ENCODE data around the gene CDX1.

DNA sequence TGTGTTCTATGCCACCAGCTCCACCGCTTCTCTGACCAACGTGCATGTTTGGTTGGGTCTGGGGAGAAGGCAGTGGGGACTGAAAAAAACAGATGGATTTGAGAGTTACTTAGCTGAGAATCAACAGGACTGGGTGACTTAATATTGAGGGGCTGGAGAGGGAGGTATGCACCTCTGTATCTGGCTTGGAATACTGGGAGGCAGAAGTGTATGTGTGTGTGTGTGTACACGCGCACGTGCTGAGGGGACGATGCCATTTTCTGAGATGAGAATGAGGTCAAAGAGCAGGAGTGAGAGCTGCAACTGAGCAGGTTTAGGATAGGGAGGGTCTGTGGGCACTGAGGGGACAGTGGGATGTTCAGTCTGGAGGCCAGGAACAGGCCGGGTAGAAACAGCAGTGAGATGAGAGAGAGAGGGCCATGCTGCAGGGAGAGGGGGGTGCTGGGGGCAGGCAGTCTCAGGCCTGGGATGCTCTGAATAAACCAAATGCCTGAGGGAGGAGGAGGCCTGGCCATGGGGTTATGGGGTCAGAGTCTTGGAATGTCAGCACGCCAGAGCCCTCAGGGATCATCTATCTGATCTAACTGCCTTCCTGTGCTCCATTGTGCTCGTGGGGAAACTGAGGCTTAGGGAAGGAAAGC, 24.9 kb upstream of the CDX1 start:
- TF ChIP-seq GATA3 (IDR thresholded peaks at IDR 0.05; ENCODE audit: low read depth, low read length) = no peak
- no peak for TF ChIP-seq GATA2 (IDR thresholded peaks at IDR 0.05; ENCODE audit: low read depth, low read length)

Data from SH-SY5Y (cell line).